Hypothalamus (tissue), 51 donors: ENCODE results near the gene TNFSF15.

Experiments used
- DNase-seq, 51 donors: peaks; one replicate each; lab custom pipeline; 2025; lab: John Stamatoyannopoulos, UW

TNFSF15 gene

GRCh38 chr9:114825126-114825795 lies 19.4 kb upstream of the TNFSF15 start:
- DNase-seq = no peak

GRCh38 chr9:114824110-114824509 lies 18.3 kb upstream of the TNFSF15 start:
- no peak for DNase-seq

DNA sequence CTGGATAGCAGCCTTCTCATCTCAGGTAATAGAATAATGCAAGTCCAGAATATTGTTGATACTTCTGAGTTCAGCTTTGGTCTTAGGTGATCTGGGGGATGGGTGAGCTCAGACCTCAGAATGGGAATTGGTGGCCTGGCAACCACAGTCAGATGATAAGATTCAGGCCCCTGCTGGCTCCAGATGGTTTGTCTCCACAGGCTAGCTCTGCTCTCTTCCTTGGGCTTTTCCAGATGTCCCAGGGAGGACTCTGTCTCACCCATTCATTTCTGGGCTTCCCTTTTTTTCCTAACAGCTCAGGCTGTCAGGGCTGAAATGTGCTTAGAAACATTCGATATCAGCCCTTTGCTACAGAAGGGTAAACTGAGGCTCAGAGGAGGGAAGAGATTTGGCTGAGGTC lies 17.6 kb upstream of the TNFSF15 start:
- DNase-seq = no peak

- DNase-seq = no peak
Measured at GRCh38 chr9:114822708-114823107, 16.9 kb upstream of the TNFSF15 start.

GRCh38 chr9:114820776-114821501 lies 15.1 kb upstream of the TNFSF15 start:
- DNase-seq = no peak

- no peak for DNase-seq
Measured at GRCh38 chr9:114818178-114818577, 12.3 kb upstream of the TNFSF15 start.

DNA sequence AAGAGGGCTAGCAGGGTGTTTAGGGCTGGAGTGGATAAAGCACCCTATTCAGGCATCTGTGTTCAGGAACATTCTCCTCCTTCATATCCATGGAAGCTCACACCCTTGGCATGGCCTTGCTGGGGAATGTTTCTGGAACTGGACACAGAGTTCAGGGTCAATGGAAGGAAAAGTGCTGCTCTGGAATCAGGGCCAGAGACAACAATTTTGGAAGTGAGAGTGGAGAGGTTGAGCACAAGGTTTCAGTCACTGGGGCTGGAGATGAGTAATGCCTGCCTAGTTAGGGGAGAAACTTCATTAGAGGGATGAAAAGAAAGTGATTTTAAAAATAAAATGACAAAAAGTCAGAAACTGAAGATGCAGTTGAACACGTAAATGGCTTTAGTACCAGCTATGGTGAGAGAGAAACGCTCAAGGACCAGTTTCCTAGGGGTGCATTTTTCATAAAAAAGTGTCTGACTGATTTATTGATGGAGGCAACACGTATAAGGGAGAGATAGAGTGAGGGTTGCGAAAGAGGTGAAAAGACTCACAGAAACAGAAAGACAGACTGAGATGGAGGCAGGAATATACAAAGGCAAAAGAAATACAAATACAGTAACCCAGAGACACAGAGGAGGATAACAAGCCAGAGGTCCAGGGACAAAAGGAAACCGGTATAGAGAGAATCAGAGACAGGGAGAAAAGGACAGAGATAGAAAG lies 8.0 kb upstream of the TNFSF15 start:
- no peak for DNase-seq

GRCh38 chr9:114811966-114812636 lies 6.3 kb upstream of the TNFSF15 start:
- no peak for DNase-seq

DNA sequence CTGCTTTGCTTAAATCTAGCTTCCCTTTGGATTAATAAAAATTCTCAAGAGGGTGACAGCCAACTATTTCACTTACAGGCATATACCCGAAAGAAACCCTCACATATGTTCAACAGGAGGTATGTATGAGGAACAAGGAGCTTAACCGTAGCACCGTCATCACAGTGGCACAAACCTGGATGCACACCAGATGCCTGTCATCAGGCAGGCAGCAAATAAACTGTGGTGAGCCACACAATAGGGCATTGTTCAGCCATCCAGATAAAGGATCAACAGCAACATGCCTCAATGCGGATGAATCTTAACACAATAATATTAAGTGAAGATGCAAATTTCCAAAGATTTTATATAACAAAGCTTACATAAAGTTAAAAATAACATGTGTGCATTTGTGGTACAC lies 5.5 kb upstream of the TNFSF15 start:
- DNase-seq = no peak

- DNase-seq = no peak
Measured at GRCh38 chr9:114810614-114811013, 4.8 kb upstream of the TNFSF15 start.

DNA sequence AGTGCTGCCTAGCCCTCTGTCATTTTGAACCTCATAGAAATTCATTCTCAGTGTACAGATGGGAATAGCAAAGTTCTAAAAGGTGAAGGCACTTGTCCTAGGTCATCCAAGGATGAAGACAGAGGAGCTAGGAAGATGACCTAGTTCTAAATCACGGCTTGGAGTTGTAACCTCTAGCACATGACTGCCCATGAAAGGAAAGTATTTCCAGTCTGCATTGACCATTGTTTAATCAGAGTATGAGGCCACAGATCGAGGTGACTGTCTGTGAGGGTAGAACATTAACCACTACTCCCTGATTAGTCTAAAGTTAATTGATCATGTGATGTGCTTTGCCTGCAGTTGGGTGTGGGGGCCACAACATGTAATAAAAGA lies 674 bp upstream of the TNFSF15 start:
- no peak for DNase-seq

- DNase-seq = no peak
Measured at GRCh38 chr9:114804505-114804904, 1.3 kb downstream of the TNFSF15 start.

- no peak for DNase-seq
Measured at GRCh38 chr9:114803479-114804265, 2.2 kb downstream of the TNFSF15 start.

GRCh38 chr9:114799925-114800324 lies 5.9 kb downstream of the TNFSF15 start:
- no peak for DNase-seq

DNA sequence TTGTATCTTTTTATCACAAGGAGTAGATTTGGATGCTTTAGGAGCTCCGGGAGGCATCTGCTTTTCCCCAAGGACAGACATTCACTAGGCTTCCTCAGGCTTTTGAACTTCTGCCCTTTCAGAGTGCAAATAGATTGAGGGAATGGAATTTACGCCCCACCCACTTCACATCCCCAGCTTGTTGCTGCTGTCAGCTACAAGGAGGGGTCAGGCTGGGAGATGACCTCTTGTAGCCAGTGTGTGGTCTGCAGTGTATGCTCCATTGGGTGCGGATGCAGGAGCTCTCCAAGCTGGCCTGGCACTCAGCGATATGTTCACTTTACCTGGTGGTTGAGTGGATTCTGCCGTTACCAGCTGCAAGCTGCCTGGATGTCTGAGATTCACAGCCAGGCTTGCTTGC lies 6.4 kb downstream of the TNFSF15 start:
- DNase-seq = no peak

DNA sequence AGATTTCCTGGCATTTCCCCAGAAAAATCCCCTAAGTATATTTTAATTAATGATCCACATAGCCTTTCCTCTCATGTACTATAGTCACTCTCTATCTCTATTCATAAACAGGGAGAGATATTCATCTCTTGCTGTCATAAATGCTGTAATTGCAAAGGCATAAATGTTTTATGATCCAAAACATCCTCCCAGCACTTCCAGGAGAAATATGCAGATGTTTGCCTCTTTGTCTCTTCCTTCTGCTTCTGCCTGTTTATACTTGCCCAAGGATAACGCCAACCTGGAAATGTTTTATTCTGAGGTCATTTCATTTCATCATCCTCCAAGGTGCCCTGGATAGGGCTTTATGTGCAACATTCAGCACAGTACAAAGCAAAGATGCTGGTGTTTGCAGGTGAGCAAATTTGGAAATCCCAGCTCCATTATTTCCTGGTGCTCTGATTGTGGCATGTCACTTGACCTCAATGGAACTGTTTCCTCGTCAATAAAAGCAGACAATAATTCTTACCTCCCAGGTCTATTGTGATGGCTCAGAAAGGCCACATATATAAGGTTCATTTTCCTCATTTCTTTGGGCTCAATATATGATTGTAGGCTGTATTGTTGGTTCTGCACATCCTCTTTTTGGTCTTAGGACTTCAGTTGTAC lies 6.9 kb downstream of the TNFSF15 start:
- DNase-seq = no peak

DNA sequence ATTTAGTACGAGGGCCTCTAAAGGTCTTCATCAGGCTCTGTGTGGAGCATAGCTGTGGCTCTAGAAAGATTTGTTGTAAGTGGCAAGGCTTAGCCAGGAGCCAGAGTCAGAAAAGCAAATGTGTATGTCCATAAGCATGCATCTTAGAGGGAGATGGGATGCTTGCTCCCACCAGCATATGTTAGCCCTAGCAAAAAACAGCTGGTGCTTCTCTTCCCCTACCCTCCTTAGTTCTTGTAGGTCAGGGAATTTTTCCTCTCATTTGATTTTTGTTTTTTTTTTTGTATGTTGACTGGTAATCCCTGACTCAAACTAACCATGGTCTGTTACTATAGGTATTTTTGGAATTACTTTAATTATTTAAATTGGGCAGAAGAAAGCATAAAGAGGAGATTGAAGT lies 7.7 kb downstream of the TNFSF15 start:
- no peak for DNase-seq

GRCh38 chr9:114792396-114792795 lies 13.4 kb downstream of the TNFSF15 start:
- DNase-seq = no peak

DNA sequence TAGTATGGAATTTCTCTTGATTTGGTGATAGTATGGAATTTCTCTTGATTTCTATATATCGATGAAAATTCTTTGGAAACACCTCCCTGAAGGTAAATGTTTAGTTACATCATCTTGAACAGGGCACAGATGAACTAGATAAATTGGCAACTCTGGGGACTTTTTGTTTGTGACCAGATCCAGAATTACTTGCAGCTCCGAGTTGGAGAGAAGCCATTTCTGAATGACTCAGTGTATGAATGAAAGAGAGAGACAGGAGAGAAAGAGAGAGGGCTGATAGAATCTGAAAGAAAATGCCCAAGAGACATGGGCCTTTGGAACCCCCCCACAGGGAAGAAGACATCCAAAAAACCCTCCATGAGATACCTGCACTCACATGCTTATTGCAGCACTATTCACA lies 14.1 kb downstream of the TNFSF15 start:
- no peak for DNase-seq

DNA sequence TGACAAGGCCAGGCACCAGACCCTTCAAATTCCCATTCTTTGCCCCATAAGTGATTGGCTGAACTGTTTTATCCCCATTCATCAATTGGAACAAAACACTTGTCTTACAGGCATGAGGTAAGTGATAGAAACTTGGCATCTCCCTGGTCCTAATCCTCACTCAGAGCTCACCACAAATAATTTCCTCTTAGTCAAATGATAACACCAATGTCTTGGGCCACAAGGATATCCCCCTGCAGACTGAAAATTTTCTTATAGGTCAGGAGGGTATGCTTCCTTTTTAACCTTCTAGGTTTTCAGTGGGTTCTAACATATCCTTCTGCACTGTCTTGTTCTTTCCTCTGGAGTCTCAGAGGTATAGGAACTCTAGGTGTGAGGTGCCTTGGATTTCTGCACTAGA lies 14.5 kb downstream of the TNFSF15 start:
- no peak for DNase-seq
